H1 (cell line): ENCODE results near the gene MT1X. TPM values are rescaled to one million over a fixed set of nuclear protein-coding genes. Genes with fewer than 3 reads are reported as not detected.

ENCODE experiments used
- CREB1 ChIP-seq: IDR thresholded peaks from 2 replicates; pipeline ENCODE4 v1.6.1; 2012; ENCODE audit warnings: inconsistent platforms
- FOSL1 ChIP-seq: IDR thresholded peaks from 2 replicates; pipeline ENCODE4 v1.6.1; 2011; ENCODE audit warnings: mild to moderate bottlenecking, low read depth, low read length, moderate library complexity; ENCODE audit not compliant: insufficient read depth
- GABPA ChIP-seq: IDR thresholded peaks from 2 replicates; pipeline ENCODE4 v1.6.1; 2011; ENCODE audit warnings: mild to moderate bottlenecking, low read length, moderate library complexity, borderline replicate concordance; ENCODE audit not compliant: insufficient read depth
- KDM5A ChIP-seq: fragments of 200-600 bp; IDR thresholded peaks from 2 replicates; pipeline ENCODE4 v1.7.1; 2012; ENCODE audit warnings: mild to moderate bottlenecking, low read length, inconsistent platforms, mixed read lengths
- SRF ChIP-seq: IDR thresholded peaks from 2 replicates; pipeline ENCODE4 v1.6.1; 2011; ENCODE audit warnings: mild to moderate bottlenecking, low read depth, low read length, moderate library complexity
- polyA plus RNA-seq, 7 experiments: library from polyadenylated mRNA; depleted of rRNA in 3 of 7; stranded (reverse) in 5 of 7; unstranded in 2 of 7; fragments of >200 nt in 5 of 7; fragments of 200-250 nt in 2 of 7; gene quantifications; 1 replicate in 5 of 7; 2 replicates in 1 of 7; 4 replicates in 1 of 7; pipeline versions ENCODE4 v1.2.1 to v1.2.3, GENCODE V29; 2011 to 2013; ENCODE audit warnings: missing spikeins in 2 of 7, mixed read lengths in 2 of 7
- total RNA-seq: library from RNA; stranded (reverse); fragmentation: NEBNext Ultra II Directional; extraction: Animal tissue kit (Norgen Biotek cat#: 25700); gene quantifications from 2 replicates; pipeline ENCODE4 v1.2.1, GENCODE V29; 2021
- TF ChIP-seq, protein P1 (sequence below): IDR thresholded peaks from 2 replicates; pipeline ENCODE4 v1.6.1; 2011; ENCODE audit warnings: low read length, improper control_type of control experiment

MT1X gene
- total and polyA plus RNA-seq, 2 of the 8 experiments (the other 6 are each of a cell fraction or from before 2014, with no cell fraction given): 52.4 to 1,060 TPM

DNA sequence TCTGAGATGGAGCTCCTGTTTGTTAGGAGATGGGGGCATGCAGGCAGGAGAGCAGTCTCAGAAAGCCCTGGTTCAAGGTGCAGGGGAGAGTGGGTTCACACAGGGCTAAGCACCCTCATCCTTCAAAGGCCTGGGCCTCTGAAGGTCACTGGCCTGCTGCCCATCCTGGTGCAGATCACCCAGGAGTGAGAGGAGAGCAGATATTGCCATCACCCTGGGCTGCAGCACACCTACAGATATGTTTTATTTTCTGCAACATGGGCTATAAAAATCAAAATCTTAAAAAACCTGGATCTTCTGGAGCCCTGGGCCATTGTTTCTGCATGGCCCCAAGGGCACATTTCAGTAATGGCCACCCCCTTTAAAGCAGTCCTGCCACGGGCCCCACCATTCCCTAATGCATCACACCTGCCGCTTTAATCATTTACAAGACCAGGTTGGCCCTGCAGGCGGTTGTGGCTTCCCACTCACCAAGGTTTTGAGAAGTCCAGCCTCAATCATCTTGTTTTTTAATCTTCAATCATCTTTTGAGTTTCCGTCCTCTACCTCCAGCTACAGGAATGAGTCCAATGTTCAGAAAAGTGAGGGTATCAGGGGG lies 27.3 kb downstream of the MT1X start (continued):
- no peak for TF ChIP-seq CREB1
- TF ChIP-seq GABPA: no peak
- TF ChIP-seq SRF: no peak
- no peak for TF ChIP-seq KDM5A
- TF ChIP-seq FOSL1: no peak
- TF ChIP-seq, protein P1, sequence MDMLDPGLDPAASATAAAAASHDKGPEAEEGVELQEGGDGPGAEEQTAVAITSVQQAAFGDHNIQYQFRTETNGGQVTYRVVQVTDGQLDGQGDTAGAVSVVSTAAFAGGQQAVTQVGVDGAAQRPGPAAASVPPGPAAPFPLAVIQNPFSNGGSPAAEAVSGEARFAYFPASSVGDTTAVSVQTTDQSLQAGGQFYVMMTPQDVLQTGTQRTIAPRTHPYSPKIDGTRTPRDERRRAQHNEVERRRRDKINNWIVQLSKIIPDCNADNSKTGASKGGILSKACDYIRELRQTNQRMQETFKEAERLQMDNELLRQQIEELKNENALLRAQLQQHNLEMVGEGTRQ: no peak
